Fibroblast of lung (primary cell): ENCODE data around the gene ARHGAP5. TPM values are rescaled to one million over a fixed set of nuclear protein-coding genes. Genes with fewer than 3 reads are reported as not detected.
A peak's percentile ranks its signal among the peaks of the same experiment; 100 is the strongest.
"Not testable (repeated sequence)": the region's sequence is repeated elsewhere in the genome, so short reads cannot be mapped to it uniquely, and the experiment has no call there.

Source experiments
- DNase-seq, 2 donors: peaks; one replicate each; pipeline versions ENCODE4 v3.0.0 to v3.0.0-alpha.2; 2010; ENCODE audit warnings: low read depth in 2 of 2
- H2AFZ ChIP-seq: 2 replicates; pipeline ENCODE4 v1.5.1; 2012; ENCODE audit warnings: low read length, control low read depth, inconsistent platforms
- H3K27ac ChIP-seq: 2 replicates; pipeline ENCODE4 v1.5.1; 2011; ENCODE audit warnings: low read length, control low read depth; ENCODE audit not compliant: insufficient read depth
- H3K27me3 ChIP-seq: 2 replicates; pipeline ENCODE4 v1.5.1; 2011; ENCODE audit warnings: mild to moderate bottlenecking, low read length; ENCODE audit not compliant: control insufficient read depth, insufficient read depth
- H3K36me3 ChIP-seq: 2 replicates; pipeline ENCODE4 v1.5.1; 2011; ENCODE audit warnings: low read length; ENCODE audit not compliant: control insufficient read depth, insufficient read depth
- H3K4me1 ChIP-seq: 2 replicates; pipeline ENCODE4 v1.5.1; 2011; ENCODE audit warnings: low read length; ENCODE audit not compliant: control insufficient read depth, insufficient read depth; ENCODE audit errors: extremely low read depth
- H3K4me2 ChIP-seq: 2 replicates; pipeline ENCODE4 v1.5.1; 2011; ENCODE audit warnings: low read length, control low read depth; ENCODE audit not compliant: insufficient read depth; ENCODE audit errors: extremely low read depth
- H3K4me3 ChIP-seq, 4 experiments: fragments of 200-600 bp in 1 of 4; sonication (generic) in 1 of 4; replicated peaks in 1 of 4; 2 replicates each; pipeline ENCODE4 v1.5.1; 2011 to 2016; ENCODE audit warnings: low read length in 4 of 4, low read depth in 3 of 4, mild to moderate bottlenecking in 3 of 4, control low read depth in 2 of 4, inconsistent platforms in 1 of 4, mixed read lengths in 1 of 4; ENCODE audit not compliant: insufficient read depth in 1 of 4; ENCODE audit errors: control extremely low read depth in 1 of 4
- H3K79me2 ChIP-seq: 2 replicates; pipeline ENCODE4 v1.5.1; 2012; ENCODE audit warnings: mild to moderate bottlenecking, low read length, inconsistent platforms; ENCODE audit not compliant: control insufficient read depth, insufficient read depth
- H3K9ac ChIP-seq: 2 replicates; pipeline ENCODE4 v1.5.1; 2011; ENCODE audit warnings: mild to moderate bottlenecking, low read length, control low read depth; ENCODE audit not compliant: insufficient read depth
- H3K9me3 ChIP-seq: 2 replicates; pipeline ENCODE4 v1.5.1; 2012; ENCODE audit warnings: low read depth, low read length; ENCODE audit not compliant: control insufficient read depth, insufficient read depth
- H4K20me1 ChIP-seq: 2 replicates; pipeline ENCODE4 v1.5.1; 2011; ENCODE audit warnings: low read length; ENCODE audit not compliant: control insufficient read depth, insufficient read depth; ENCODE audit errors: extremely low read depth
- EZH2 ChIP-seq: IDR thresholded peaks from 2 replicates; pipeline ENCODE4 v1.5.1; 2012; ENCODE audit warnings: low read length, control low read depth, mild to moderate bottlenecking; ENCODE audit errors: missing control alignments
- polyA plus RNA-seq, 2 donors: library from polyadenylated mRNA; depleted of rRNA in 1 of 2; stranded (reverse) in 1 of 2; unstranded in 1 of 2; fragments of >200 nt; gene quantifications; 2 replicates each; pipeline ENCODE4 v1.2.1, GENCODE V29; 2011 to 2012; ENCODE audit warnings: missing spikeins in 1 of 2
- total RNA-seq: library from RNA; depleted of rRNA; stranded (reverse); fragments of >200 nt; gene quantifications from 2 replicates; pipeline ENCODE4 v1.2.1, GENCODE V29; 2014
- TF ChIP-seq, protein P1 (sequence below), 2 donors: IDR thresholded peaks in 1 of 2; conservative IDR thresholded peaks in 1 of 2; 1 replicate in 1 of 2; 2 replicates in 1 of 2; pipeline ENCODE4 v1.5.1; 2011 to 2012; ENCODE audit warnings: low read length in 2 of 2, control low read depth in 1 of 2, inconsistent platforms in 1 of 2, low read depth in 1 of 2, mild to moderate bottlenecking in 1 of 2

ARHGAP5 gene
- total and polyA plus RNA-seq, 2 donors (not counting 1 experiment from before 2014, with no cell fraction given), result 37.0 to 68.4 TPM

GRCh38 chr14:32129124-32129523, 52.0 kb downstream of the ARHGAP5 start:
- no peak overlapping the region for H3K27ac ChIP-seq
- H2AFZ ChIP-seq, result no peak overlapping the region
- H3K9me3 ChIP-seq, result no peaks in the 10 kb centered on the region
- H3K4me1 ChIP-seq, result no peaks in the 10 kb centered on the region
- H3K36me3 ChIP-seq, result no peaks in the 10 kb centered on the region
- H3K79me2 ChIP-seq, result peaks cover 11% of the 10 kb centered on the region
- no peak overlapping the region for H3K4me3 ChIP-seq
- H3K27me3 ChIP-seq, result no peaks in the 10 kb centered on the region
- no peaks in the 10 kb centered on the region for H4K20me1 ChIP-seq
- H3K9ac ChIP-seq, result no peak overlapping the region
- DNase-seq, result peak; percentile 25 to 87
- no peak for TF ChIP-seq EZH2
- TF ChIP-seq, protein P1, sequence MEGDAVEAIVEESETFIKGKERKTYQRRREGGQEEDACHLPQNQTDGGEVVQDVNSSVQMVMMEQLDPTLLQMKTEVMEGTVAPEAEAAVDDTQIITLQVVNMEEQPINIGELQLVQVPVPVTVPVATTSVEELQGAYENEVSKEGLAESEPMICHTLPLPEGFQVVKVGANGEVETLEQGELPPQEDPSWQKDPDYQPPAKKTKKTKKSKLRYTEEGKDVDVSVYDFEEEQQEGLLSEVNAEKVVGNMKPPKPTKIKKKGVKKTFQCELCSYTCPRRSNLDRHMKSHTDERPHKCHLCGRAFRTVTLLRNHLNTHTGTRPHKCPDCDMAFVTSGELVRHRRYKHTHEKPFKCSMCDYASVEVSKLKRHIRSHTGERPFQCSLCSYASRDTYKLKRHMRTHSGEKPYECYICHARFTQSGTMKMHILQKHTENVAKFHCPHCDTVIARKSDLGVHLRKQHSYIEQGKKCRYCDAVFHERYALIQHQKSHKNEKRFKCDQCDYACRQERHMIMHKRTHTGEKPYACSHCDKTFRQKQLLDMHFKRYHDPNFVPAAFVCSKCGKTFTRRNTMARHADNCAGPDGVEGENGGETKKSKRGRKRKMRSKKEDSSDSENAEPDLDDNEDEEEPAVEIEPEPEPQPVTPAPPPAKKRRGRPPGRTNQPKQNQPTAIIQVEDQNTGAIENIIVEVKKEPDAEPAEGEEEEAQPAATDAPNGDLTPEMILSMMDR (conservative IDR thresholded peaks at IDR 0.05 in 1 of 2, IDR thresholded peaks at IDR 0.05 in 1 of 2; ENCODE audit: low read depth in 1 of 2, low read length in 2 of 2), result no peak
- H3K4me2 ChIP-seq, result no peak overlapping the region

DNA sequence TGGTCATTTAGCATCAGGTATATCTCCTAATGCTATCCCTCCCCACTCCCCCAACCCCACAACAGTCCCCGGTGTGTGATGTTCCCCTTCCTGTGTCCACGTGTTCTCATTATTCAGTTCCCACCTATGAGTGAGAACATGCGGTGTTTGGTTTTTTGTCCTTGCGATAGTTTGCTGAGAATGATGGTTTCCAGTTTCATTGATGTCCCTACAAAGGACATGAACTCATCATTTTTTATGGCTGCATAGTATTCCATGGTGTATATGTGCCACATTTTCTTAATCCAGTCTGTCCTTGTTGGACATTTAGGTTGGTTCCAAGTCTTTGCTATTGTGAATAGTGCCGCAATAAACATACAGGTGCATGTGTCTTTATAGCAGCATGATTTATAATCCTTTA, 54.6 kb downstream of the ARHGAP5 start:
- not testable (repeated sequence) for H3K79me2 ChIP-seq

DNA sequence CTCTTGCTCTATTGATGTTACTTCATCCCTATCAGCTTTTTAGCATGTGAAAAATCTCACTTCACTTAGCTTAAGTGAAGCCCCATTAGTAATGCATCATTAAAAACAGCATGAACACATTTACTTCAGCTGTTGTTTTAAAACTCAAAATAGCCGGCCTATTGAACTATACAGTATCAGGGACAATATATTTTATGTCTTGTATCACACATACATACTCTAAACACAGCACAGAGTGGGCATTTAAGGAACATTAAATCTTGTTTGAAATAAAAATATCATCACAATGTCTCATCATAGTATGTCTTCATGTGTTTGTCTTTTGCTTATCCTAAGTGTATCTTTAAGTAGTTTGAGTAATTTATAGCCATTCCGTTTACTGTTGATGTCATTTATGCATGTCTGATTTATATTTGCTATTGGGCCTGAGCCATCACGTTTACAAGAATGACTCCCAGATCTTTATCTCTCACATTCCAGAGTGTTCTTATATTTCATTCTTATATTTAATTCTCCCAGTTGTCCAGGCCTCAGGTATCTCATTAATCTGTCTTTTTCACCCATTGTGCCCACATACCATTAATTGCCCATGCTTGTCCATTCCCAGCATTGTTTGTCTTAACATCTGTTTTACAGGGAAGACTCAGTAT, 57.5 kb downstream of the ARHGAP5 start:
- no peaks in the 10 kb centered on the region for H4K20me1 ChIP-seq
- TF ChIP-seq, protein P1 (conservative IDR thresholded peaks at IDR 0.05 in 1 of 2, IDR thresholded peaks at IDR 0.05 in 1 of 2; ENCODE audit: low read depth in 1 of 2, low read length in 2 of 2), result no peak
- no peak for TF ChIP-seq EZH2
- no peak overlapping the region for H3K9ac ChIP-seq
- no peaks in the 10 kb centered on the region for H3K36me3 ChIP-seq
- no peak overlapping the region for H2AFZ ChIP-seq
- no peaks in the 10 kb centered on the region for H3K4me1 ChIP-seq
- no peak overlapping the region for H3K27ac ChIP-seq
- no peaks in the 10 kb centered on the region for H3K79me2 ChIP-seq
- DNase-seq, result peak; percentile 34 to 67
- H3K4me3 ChIP-seq, result no peak overlapping the region
- H3K9me3 ChIP-seq, result no peaks in the 10 kb centered on the region
- H3K27me3 ChIP-seq, result no peaks in the 10 kb centered on the region
- H3K4me2 ChIP-seq, result no peak overlapping the region

More for the DNA sequence above, 54.6 kb downstream of the ARHGAP5 start:
- not testable (repeated sequence) for H3K9ac ChIP-seq, H4K20me1 ChIP-seq, H3K27ac ChIP-seq, H3K27me3 ChIP-seq, H2AFZ ChIP-seq, H3K4me1 ChIP-seq, H3K36me3 ChIP-seq, H3K4me3 ChIP-seq, DNase-seq, H3K4me2 ChIP-seq, H3K9me3 ChIP-seq
